ENCODE data around the gene PPM1G. TPM values are rescaled to one million over a fixed set of nuclear protein-coding genes. Genes with fewer than 3 reads are reported as not detected.
A peak's percentile ranks its signal among the peaks of the same experiment; 100 is the strongest.

Gene PPM1G
- total RNA-seq, 1 experiment from 2014 or later, result 140 TPM

GRCh38 chr2:27379836-27380625 lies 29.4 kb downstream of the PPM1G start (continued):
- no peak for TF ChIP-seq EZH2 (IDR thresholded peaks at IDR 0.05)
- peak; percentile 56; the same call in 1 of the 2 replicates for TF ChIP-seq POLR2AphosphoS5 (IDR thresholded peaks at IDR 0.05; ENCODE audit: low read depth, low read length)
- TF ChIP-seq, protein P1, sequence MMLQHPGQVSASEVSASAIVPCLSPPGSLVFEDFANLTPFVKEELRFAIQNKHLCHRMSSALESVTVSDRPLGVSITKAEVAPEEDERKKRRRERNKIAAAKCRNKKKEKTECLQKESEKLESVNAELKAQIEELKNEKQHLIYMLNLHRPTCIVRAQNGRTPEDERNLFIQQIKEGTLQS (IDR thresholded peaks at IDR 0.05), result no peak
- no peak for TF ChIP-seq TCF7L2 (IDR thresholded peaks at IDR 0.05; ENCODE audit: borderline replicate concordance, extremely low read depth, insufficient read depth, insufficient read length)
- TF ChIP-seq ZBTB33 (IDR thresholded peaks at IDR 0.05; ENCODE audit: extremely low read depth, insufficient replicate concordance, low read length), result no peak

- H3K27me3 ChIP-seq (ENCODE audit: insufficient read depth, low read length), result no peaks in the 10 kb centered on the region
- peak overlapping the region; percentile 67 for H3K27ac ChIP-seq (ENCODE audit: low read depth, low read length)
- peak overlapping the region; percentile 99 for H3K4me2 ChIP-seq (ENCODE audit: low read length)
- ChIA-PET CTCF (interaction anchor here (1.0 to 2.0 kb wide), 3 partner anchors 8 to 77 kb away, joined by 3 to 6 read pairs (median 5); partner anchors contain the start of gene EIF2B4), RAD21 (ENCODE audit: low non-redundant PET in 1 of 2, low total read pairs in 2 of 2, uncharacterized antibody in 2 of 2, unreplicated experiment in 2 of 2) (no interaction called here), POLR2A (interaction anchor here (1.0 to 1.7 kb wide), 3 partner anchors 8 to 13 kb away, joined by 3 to 6 read pairs (median 5); partner anchors contain the start of genes EIF2B4 and SNX17)
- intact Hi-C loops (cut with micrococcal nuclease), result no loop called here
- no peaks in the 10 kb centered on the region for H4K20me1 ChIP-seq (ENCODE audit: insufficient read depth)
- TF ChIP-seq SP1 (IDR thresholded peaks at IDR 0.05; ENCODE audit: low read depth), result no peak
- no peak; the same call in 1 of the 2 replicates for TF ChIP-seq POLR2AphosphoS5 (IDR thresholded peaks at IDR 0.05; ENCODE audit: low read depth, low read length)
- TF ChIP-seq CBX3 (IDR thresholded peaks at IDR 0.05; ENCODE audit: low read depth), result no peak
- TF ChIP-seq, protein P2, sequence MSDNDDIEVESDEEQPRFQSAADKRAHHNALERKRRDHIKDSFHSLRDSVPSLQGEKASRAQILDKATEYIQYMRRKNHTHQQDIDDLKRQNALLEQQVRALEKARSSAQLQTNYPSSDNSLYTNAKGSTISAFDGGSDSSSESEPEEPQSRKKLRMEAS (IDR thresholded peaks at IDR 0.05), result no peak
- TF ChIP-seq ZBTB33 (IDR thresholded peaks at IDR 0.05; ENCODE audit: extremely low read depth, insufficient replicate concordance, low read length), result no peak
- H3K9me3 ChIP-seq (ENCODE audit: control insufficient read depth in 1 of 2, insufficient read depth in 1 of 2, low read depth in 1 of 2, low read length in 2 of 2), result no peaks in the 10 kb centered on the region
- peak overlapping the region; percentile 80 for H3K9ac ChIP-seq (ENCODE audit: low read length)
- TSS peak; percentile 6 for BruUV-seq (replicated peaks)
- H3K4me3 ChIP-seq (replicated peaks in 1 of 2; ENCODE audit: low read depth in 1 of 2, low read length in 2 of 2), result peak overlapping the region; percentile 72 to 80
- no peaks in the 10 kb centered on the region for H3K9me2 ChIP-seq (ENCODE audit: insufficient read depth)
- ATAC-seq, result no peak
- no peak for DNase-seq (ENCODE audit: low read depth, low spot score)
- peaks cover 29 to 59% of the 10 kb centered on the region in 2 experiments; a peak in 3 of 4 replicates for H3K36me3 ChIP-seq (ENCODE audit: control insufficient read depth in 1 of 2, insufficient read depth in 2 of 2, low read length in 2 of 2)
- no peak overlapping the region for H2AFZ ChIP-seq (ENCODE audit: low read depth, low read length, poor library complexity, severe bottlenecking)
- H3K4me1 ChIP-seq (ENCODE audit: control insufficient read depth in 1 of 2, insufficient read depth in 2 of 2, low read length in 2 of 2), result peaks cover 3 to 27% of the 10 kb centered on the region in 2 experiments; a peak in 3 of 4 replicates
- peaks cover 23% of the 10 kb centered on the region for H3K79me2 ChIP-seq (ENCODE audit: insufficient read depth, low read length)
Measured at GRCh38 chr2:27379383-27379835, 30.0 kb downstream of the PPM1G start.

Data from HCT116 (cell line).